ENCODE data around the gene DENND1A. TPM values are rescaled to one million over a fixed set of nuclear protein-coding genes. Genes with fewer than 3 reads are reported as not detected.
A peak's percentile ranks its signal among the peaks of the same experiment; 100 is the strongest.

The DENND1A gene
- total RNA-seq, 1 experiment from 2014 or later = 29.7 TPM

- no TSS peak for BruUV-seq (replicated peaks)
- no peak for TF ChIP-seq CTCF (conservative IDR thresholded peaks at IDR 0.05; ENCODE audit: low read depth, low read length)
- TF ChIP-seq EZH2 (IDR thresholded peaks at IDR 0.05; ENCODE audit: low read length, unreplicated experiment) = no peak
- no peak for TF ChIP-seq EZH2phosphoT487 (IDR thresholded peaks at IDR 0.05; ENCODE audit: borderline replicate concordance, low read length)
- H4K20me1 ChIP-seq (ENCODE audit: low read length) = 0 out of 2 replicates have a peak, but pooled peaks cover 4% of the 10 kb centered on the region
- H3K27ac ChIP-seq (ENCODE audit: low read length) = peak overlapping the region; percentile 39
- intact Hi-C loops (cut with micrococcal nuclease) = loop anchor here (5.0 kb wide), 1 partner anchor 382 kb away; no protein-coding TSS in a partner anchor
- H3K9ac ChIP-seq (ENCODE audit: low read length) = no peak overlapping the region
- ChIA-PET POLR2A (ENCODE audit: unreplicated experiment) (no interaction called here), CTCF (interaction anchor here (0.5 kb wide), 1 partner anchor 116 kb away, joined by 3 read pairs; no protein-coding TSS in a partner anchor)
- H3K9me3 ChIP-seq (ENCODE audit: low read length) = no peaks in the 10 kb centered on the region
- H3K4me1 ChIP-seq (ENCODE audit: insufficient read depth, low read length) = peaks cover 55% of the 10 kb centered on the region
- DNase-seq (peak; percentile 53), ATAC-seq (peak; percentile 29)
- H3K4me2 ChIP-seq (ENCODE audit: low read length) = peak overlapping the region; percentile 28
- H3K4me3 ChIP-seq (ENCODE audit: low read length) = no peak overlapping the region
- H3K27me3 ChIP-seq (ENCODE audit: low read length) = no peaks in the 10 kb centered on the region
- H3F3A ChIP-seq (ENCODE audit: low read length, unreplicated experiment) = no peaks in the 10 kb centered on the region
- H2AFZ ChIP-seq (ENCODE audit: low read length) = no peak overlapping the region
- peaks cover 75% of the 10 kb centered on the region for H3K79me2 ChIP-seq (ENCODE audit: low read length)
- no peaks in the 10 kb centered on the region for H3K36me3 ChIP-seq (ENCODE audit: low read depth, low read length)
- H3K9me2 ChIP-seq (replicated peaks; ENCODE audit: low read length) = no peaks in the 10 kb centered on the region
Measured at GRCh38 chr9:123924727-123925126, 5.2 kb downstream of the DENND1A start.

- H3K9ac ChIP-seq (ENCODE audit: low read length) = no peak overlapping the region
- H2AFZ ChIP-seq (ENCODE audit: low read length) = no peak overlapping the region
- H3K9me2 ChIP-seq (replicated peaks; ENCODE audit: low read length) = no peaks in the 10 kb centered on the region
- H3K27ac ChIP-seq (ENCODE audit: low read length) = no peak overlapping the region
- no peak overlapping the region for H3K4me3 ChIP-seq (ENCODE audit: low read length)
- no peak overlapping the region for H3K4me2 ChIP-seq (ENCODE audit: low read length)
- CTCF ChIA-PET = no interaction called here
- H3K4me1 ChIP-seq (ENCODE audit: insufficient read depth, low read length) = peaks cover 55% of the 10 kb centered on the region
- no peak for TF ChIP-seq CTCF (conservative IDR thresholded peaks at IDR 0.05; ENCODE audit: low read depth, low read length)
- no peak for TF ChIP-seq EZH2phosphoT487 (IDR thresholded peaks at IDR 0.05; ENCODE audit: borderline replicate concordance, low read length)
- TF ChIP-seq EZH2 (IDR thresholded peaks at IDR 0.05; ENCODE audit: low read length, unreplicated experiment) = no peak
- 0 out of 2 replicates have a peak, but pooled peaks cover 4% of the 10 kb centered on the region for H4K20me1 ChIP-seq (ENCODE audit: low read length)
- peaks cover 69% of the 10 kb centered on the region for H3K79me2 ChIP-seq (ENCODE audit: low read length)
- no peaks in the 10 kb centered on the region for H3K9me3 ChIP-seq (ENCODE audit: low read length)
- intact Hi-C loops (cut with micrococcal nuclease) = no loop called here
- H3F3A ChIP-seq (ENCODE audit: low read length, unreplicated experiment) = no peaks in the 10 kb centered on the region
- no peaks in the 10 kb centered on the region for H3K27me3 ChIP-seq (ENCODE audit: low read length)
- POLR2A ChIA-PET (ENCODE audit: unreplicated experiment) = no interaction called here
- no peak for ATAC-seq
- no peak for DNase-seq
- H3K36me3 ChIP-seq (ENCODE audit: low read depth, low read length) = no peaks in the 10 kb centered on the region
- no TSS peak for BruUV-seq (replicated peaks)
Measured at GRCh38 chr9:123923884-123924283, 6.0 kb downstream of the DENND1A start.

- H3F3A ChIP-seq (ENCODE audit: low read length, unreplicated experiment) = no peaks in the 10 kb centered on the region
- H3K9me2 ChIP-seq (replicated peaks; ENCODE audit: low read length) = no peaks in the 10 kb centered on the region
- no peak for DNase-seq
- intact Hi-C loops (cut with micrococcal nuclease) = no loop called here
- peaks cover 68% of the 10 kb centered on the region for H3K79me2 ChIP-seq (ENCODE audit: low read length)
- H3K4me3 ChIP-seq (ENCODE audit: low read length) = no peak overlapping the region
- H3K27me3 ChIP-seq (ENCODE audit: low read length) = no peaks in the 10 kb centered on the region
- H3K9ac ChIP-seq (ENCODE audit: low read length) = no peak overlapping the region
- H3K36me3 ChIP-seq (ENCODE audit: low read depth, low read length) = no peaks in the 10 kb centered on the region
- ATAC-seq = no peak
- H2AFZ ChIP-seq (ENCODE audit: low read length) = no peak overlapping the region
- peaks cover 51% of the 10 kb centered on the region for H3K4me1 ChIP-seq (ENCODE audit: insufficient read depth, low read length)
- TF ChIP-seq CTCF (conservative IDR thresholded peaks at IDR 0.05; ENCODE audit: low read depth, low read length) = no peak
- H3K9me3 ChIP-seq (ENCODE audit: low read length) = no peaks in the 10 kb centered on the region
- ChIA-PET CTCF (no interaction called here), POLR2A (ENCODE audit: unreplicated experiment) (no interaction called here)
- 0 out of 2 replicates have a peak, but pooled peaks cover 4% of the 10 kb centered on the region for H4K20me1 ChIP-seq (ENCODE audit: low read length)
- BruUV-seq (replicated peaks) = no TSS peak
- no peak overlapping the region for H3K27ac ChIP-seq (ENCODE audit: low read length)
- H3K4me2 ChIP-seq (ENCODE audit: low read length) = no peak overlapping the region
Measured at GRCh38 chr9:123923377-123923776, 6.5 kb downstream of the DENND1A start.

Measured in PC-3 (cell line).